IMR-90 (cell line): ENCODE measurements around the gene KLHL4. TPM values are rescaled to one million over a fixed set of nuclear protein-coding genes. Genes with fewer than 3 reads are reported as not detected.

Experiments
- ATAC-seq: fragments of 200-7000 bp; cut with Tn5 transposase; 2 replicates; pipeline ENCODE4 v1.9.1; 2020; ENCODE audit warnings: low read depth, mild to moderate bottlenecking, moderate library complexity
- BruUV-seq: library from RNA; stranded (reverse); fragments of 400-500 nt; replicated peaks from 2 replicates; lab custom pipeline; 2021; lab: Mats Ljungman, UMichigan
- CTCF ChIA-PET: fragments of 300-600 bp; formaldehyde crosslinking; extraction: SDS; loops from one replicate; lab custom pipeline; 2021; ENCODE audit warnings: antibody characterized with exemption; lab: Yijun Ruan, JAX
- POLR2A ChIA-PET: fragments of 300-600 bp; sonication (Branson Sonifier 250); formaldehyde crosslinking; loops from one replicate; lab custom pipeline; 2022; ENCODE audit warnings: antibody characterized with exemption; ENCODE audit not compliant: unreplicated experiment; lab: Charles Lee
- DNase-seq: peaks from one replicate; pipeline ENCODE4 v3.0.0; 2013
- H2AFZ ChIP-seq: replicated peaks from 2 replicates; pipeline ENCODE3; 2013; ENCODE audit warnings: low read length, mild to moderate bottlenecking; ENCODE audit not compliant: poor library complexity
- H2AK5ac ChIP-seq: 2 replicates; pipeline ENCODE4 v1.6.1; 2013; ENCODE audit warnings: low read depth, low read length, inconsistent platforms
- H2AK9ac ChIP-seq: replicated peaks from 2 replicates; pipeline ENCODE3; 2013; ENCODE audit warnings: mild to moderate bottlenecking, low read depth, low read length, moderate library complexity; ENCODE audit not compliant: poor library complexity
- H2BK120ac ChIP-seq: 2 replicates; pipeline ENCODE4 v1.6.1; 2013; ENCODE audit warnings: low read depth, low read length, inconsistent platforms
- H2BK15ac ChIP-seq: 3 replicates; pipeline ENCODE4 v1.6.1; 2013; ENCODE audit warnings: low read depth, low read length, inconsistent platforms
- H2BK20ac ChIP-seq: 2 replicates; pipeline ENCODE4 v1.6.1; 2013; ENCODE audit warnings: low read depth, mild to moderate bottlenecking, inconsistent platforms, low read length, moderate library complexity
- H2BK5ac ChIP-seq: 2 replicates; pipeline ENCODE4 v1.6.1; 2013; ENCODE audit warnings: mild to moderate bottlenecking, low read depth, low read length, inconsistent platforms; ENCODE audit not compliant: poor library complexity, severe bottlenecking
- H3K14ac ChIP-seq: replicated peaks from 2 replicates; pipeline ENCODE4 v1.6.1; 2013; ENCODE audit warnings: low read depth, low read length, inconsistent platforms
- H3K18ac ChIP-seq: 2 replicates; pipeline ENCODE4 v1.6.1; 2013; ENCODE audit warnings: low read depth, low read length, control low read depth
- H3K23ac ChIP-seq: 2 replicates; pipeline ENCODE4 v1.6.1; 2013; ENCODE audit warnings: low read depth, low read length, inconsistent platforms
- H3K27ac ChIP-seq: 2 replicates; pipeline ENCODE4 v1.5.1; 2013; ENCODE audit warnings: mild to moderate bottlenecking, control low read depth, low read length; ENCODE audit not compliant: insufficient read depth
- H3K27me3 ChIP-seq: 2 replicates; pipeline ENCODE4 v1.6.1; 2013; ENCODE audit warnings: low read length; ENCODE audit not compliant: control insufficient read depth, insufficient read depth
- H3K36me3 ChIP-seq: 2 replicates; pipeline ENCODE4 v1.6.1; 2013; ENCODE audit warnings: low read length, mixed read lengths; ENCODE audit not compliant: control insufficient read depth, insufficient read depth
- H3K4ac ChIP-seq: 2 replicates; pipeline ENCODE4 v1.6.1; 2013; ENCODE audit warnings: low read depth, low read length, inconsistent platforms
- H3K4me1 ChIP-seq: 2 replicates; pipeline ENCODE4 v1.6.1; 2013; ENCODE audit warnings: low read length, mixed read lengths; ENCODE audit not compliant: control insufficient read depth, insufficient read depth
- H3K4me2 ChIP-seq: 2 replicates; pipeline ENCODE4 v1.6.1; 2013; ENCODE audit warnings: low read depth, mild to moderate bottlenecking, control low read depth, low read length, moderate library complexity
- H3K4me3 ChIP-seq: 2 replicates; pipeline ENCODE4 v1.5.1; 2013; ENCODE audit warnings: low read depth, mild to moderate bottlenecking, control low read depth, low read length, moderate library complexity; ENCODE audit not compliant: insufficient read depth
- H3K56ac ChIP-seq: 2 replicates; pipeline ENCODE4 v1.6.1; 2013; ENCODE audit warnings: low read length, inconsistent platforms; ENCODE audit not compliant: insufficient read depth; ENCODE audit errors: extremely low read depth
- H3K79me1 ChIP-seq, 2 experiments: 2 replicates each; pipeline ENCODE4 v1.6.1; 2013; ENCODE audit warnings: low read length in 2 of 2, inconsistent platforms in 1 of 2, low read depth in 1 of 2
- H3K9ac ChIP-seq: 2 replicates; pipeline ENCODE4 v1.6.1; 2013; ENCODE audit warnings: low read depth, low read length, control low read depth
- H3K9me1 ChIP-seq: 2 replicates; pipeline ENCODE4 v1.6.1; 2013; ENCODE audit warnings: low read length, inconsistent platforms; ENCODE audit not compliant: insufficient read depth
- H3K9me3 ChIP-seq: 2 replicates; pipeline ENCODE4 v1.6.1; 2013; ENCODE audit warnings: low read length; ENCODE audit not compliant: control insufficient read depth, insufficient read depth
- H4K20me1 ChIP-seq: 2 replicates; pipeline ENCODE4 v1.6.1; 2013; ENCODE audit warnings: low read length, inconsistent platforms; ENCODE audit not compliant: insufficient read depth
- H4K5ac ChIP-seq: 2 replicates; pipeline ENCODE4 v1.6.1; 2013; ENCODE audit warnings: mild to moderate bottlenecking, low read depth, low read length, control low read depth
- H4K8ac ChIP-seq, 2 experiments: 2 replicates each; pipeline ENCODE4 v1.6.1; 2013; ENCODE audit warnings: low read depth in 2 of 2, low read length in 2 of 2, control low read depth in 1 of 2, inconsistent platforms in 1 of 2
- H4K91ac ChIP-seq: 2 replicates; pipeline ENCODE4 v1.6.1; 2013; ENCODE audit warnings: low read depth, low read length, inconsistent platforms; ENCODE audit not compliant: insufficient read depth
- BHLHE40 ChIP-seq: fragments of 150-350 bp; IDR thresholded peaks from 2 replicates; pipeline ENCODE4 v1.6.1; 2016; ENCODE audit warnings: mild to moderate bottlenecking, low read depth, low read length
- CEBPB ChIP-seq: IDR thresholded peaks from 2 replicates; pipeline ENCODE4 v1.6.1; 2012; ENCODE audit warnings: low read depth, low read length, improper control_type of control experiment
- CHD1 ChIP-seq: IDR thresholded peaks from 2 replicates; pipeline ENCODE4 v1.6.1; 2012; ENCODE audit warnings: low read depth, low read length, improper control_type of control experiment
- MAFK ChIP-seq: IDR thresholded peaks from 2 replicates; pipeline ENCODE4 v1.6.1; 2012; ENCODE audit warnings: low read depth, low read length, improper control_type of control experiment
- POLR2A ChIP-seq: IDR thresholded peaks from 2 replicates; pipeline ENCODE4 v1.6.1; 2012; ENCODE audit warnings: mild to moderate bottlenecking, low read depth, low read length
- SMC3 ChIP-seq: fragments of 150-350 bp; IDR thresholded peaks from 2 replicates; pipeline ENCODE4 v1.6.1; 2016; ENCODE audit warnings: low read depth, mild to moderate bottlenecking, antibody characterized with exemption, low read length, moderate library complexity
- WGBS, 2 experiments: methylation state at CpG; one replicate each; pipeline versions ENCODE4 v1.1.5 to v1.1.7; 2013; ENCODE audit warnings: missing lambda C conversion rate in 2 of 2; ENCODE audit not compliant: insufficient read length in 1 of 2; ENCODE audit errors: extremely low coverage in 2 of 2; 5-methylcytosine and 5-hydroxymethylcytosine counted together
- dilution Hi-C: fragments of 300-500 bp; cut with HindIII; formaldehyde crosslinking; loops from one replicate; pipeline ENCODE4 v1.14.3; 2018; ENCODE audit warnings: low sequenced_read_pairs; ENCODE audit not compliant: unreplicated experiment
- in situ Hi-C: fragments of 300-500 bp; cut with MboI; formaldehyde crosslinking; loops from 3 replicates; pipeline ENCODE4 v1.14.3; 2019; ENCODE audit warnings: low sequenced_read_pairs, inconsistent platforms, mixed read lengths
- intact Hi-C: fragments of 100-400 bp; cut with micrococcal nuclease; formaldehyde crosslinking; loops from 2 replicates; pipeline ENCODE4 v1.10.0; 2022
- polyA plus RNA-seq, 3 experiments: library from polyadenylated mRNA; depleted of rRNA; stranded (reverse); fragments of >200 nt; gene quantifications; 2 replicates each; pipeline ENCODE4 v1.2.3, GENCODE V29; 2012; ENCODE audit warnings: low replicate concordance in 1 of 3
- total RNA-seq: library from RNA; depleted of rRNA; stranded (reverse); fragments of >200 nt; gene quantifications from 2 replicates; pipeline ENCODE4 v1.2.3, GENCODE V29; 2012
- TF ChIP-seq, protein P1 (sequence below): conservative IDR thresholded peaks from 2 replicates; pipeline ENCODE4 v1.5.1; 2012; ENCODE audit warnings: mild to moderate bottlenecking, low read depth, low read length, improper control_type of control experiment
- TF ChIP-seq, protein P2 (sequence below): fragments of 150-350 bp; IDR thresholded peaks from 2 replicates; pipeline ENCODE4 v1.6.1; 2017; ENCODE audit warnings: mild to moderate bottlenecking, antibody characterized with exemption, low read length, low read depth

KLHL4 gene
- total and polyA plus RNA-seq, 2 of the 4 experiments (the other 2 are of a cell fraction) = 0.50 to 1.4 TPM

GRCh38 chrX:87616371-87616770, 98.8 kb downstream of the KLHL4 start:
- Histone ChIP-seq H2BK20ac (no peak overlapping the region), H3K56ac (no peak overlapping the region), H2BK15ac (no peak overlapping the region), H3K27ac (no peak overlapping the region), H2BK5ac (no peak overlapping the region), H4K91ac (no peak overlapping the region), H3K18ac (no peak overlapping the region), H3K14ac (no peak overlapping the region), H3K4me2 (no peak overlapping the region), H2AK5ac (no peak overlapping the region), H4K20me1 (no peaks in the 10 kb centered on the region), H2AK9ac (no peak overlapping the region), H3K4me3 (no peak overlapping the region), H2BK120ac (no peak overlapping the region), H3K9me3 (no peaks in the 10 kb centered on the region), H3K79me1 (no peaks in the 10 kb centered on the region), H3K9me1 (no peaks in the 10 kb centered on the region), H3K9ac (no peak overlapping the region), H4K8ac (no peak overlapping the region), H4K5ac (no peak overlapping the region), H3K23ac (no peak overlapping the region), H3K36me3 (no peaks in the 10 kb centered on the region), H3K27me3 (no peaks in the 10 kb centered on the region), H3K4me1 (no peaks in the 10 kb centered on the region), H3K4ac (no peak overlapping the region), H2AFZ (no peak overlapping the region)
- DNase-seq = no peak
- in situ Hi-C loops (no loop called here), dilution Hi-C loops (no loop called here), intact Hi-C loops (no loop called here)
- TF ChIP-seq SMC3 (no peak), CEBPB (no peak), CHD1 (no peak), MAFK (no peak), POLR2A (no peak), BHLHE40 (no peak)
- TF ChIP-seq, protein P1, sequence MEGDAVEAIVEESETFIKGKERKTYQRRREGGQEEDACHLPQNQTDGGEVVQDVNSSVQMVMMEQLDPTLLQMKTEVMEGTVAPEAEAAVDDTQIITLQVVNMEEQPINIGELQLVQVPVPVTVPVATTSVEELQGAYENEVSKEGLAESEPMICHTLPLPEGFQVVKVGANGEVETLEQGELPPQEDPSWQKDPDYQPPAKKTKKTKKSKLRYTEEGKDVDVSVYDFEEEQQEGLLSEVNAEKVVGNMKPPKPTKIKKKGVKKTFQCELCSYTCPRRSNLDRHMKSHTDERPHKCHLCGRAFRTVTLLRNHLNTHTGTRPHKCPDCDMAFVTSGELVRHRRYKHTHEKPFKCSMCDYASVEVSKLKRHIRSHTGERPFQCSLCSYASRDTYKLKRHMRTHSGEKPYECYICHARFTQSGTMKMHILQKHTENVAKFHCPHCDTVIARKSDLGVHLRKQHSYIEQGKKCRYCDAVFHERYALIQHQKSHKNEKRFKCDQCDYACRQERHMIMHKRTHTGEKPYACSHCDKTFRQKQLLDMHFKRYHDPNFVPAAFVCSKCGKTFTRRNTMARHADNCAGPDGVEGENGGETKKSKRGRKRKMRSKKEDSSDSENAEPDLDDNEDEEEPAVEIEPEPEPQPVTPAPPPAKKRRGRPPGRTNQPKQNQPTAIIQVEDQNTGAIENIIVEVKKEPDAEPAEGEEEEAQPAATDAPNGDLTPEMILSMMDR = no peak
- TF ChIP-seq, protein P2, sequence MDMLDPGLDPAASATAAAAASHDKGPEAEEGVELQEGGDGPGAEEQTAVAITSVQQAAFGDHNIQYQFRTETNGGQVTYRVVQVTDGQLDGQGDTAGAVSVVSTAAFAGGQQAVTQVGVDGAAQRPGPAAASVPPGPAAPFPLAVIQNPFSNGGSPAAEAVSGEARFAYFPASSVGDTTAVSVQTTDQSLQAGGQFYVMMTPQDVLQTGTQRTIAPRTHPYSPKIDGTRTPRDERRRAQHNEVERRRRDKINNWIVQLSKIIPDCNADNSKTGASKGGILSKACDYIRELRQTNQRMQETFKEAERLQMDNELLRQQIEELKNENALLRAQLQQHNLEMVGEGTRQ = no peak
- WGBS, 2 experiments = no CpG with 5 or more reads among the region's 2 CpGs
- BruUV-seq = no TSS peak
- POLR2A ChIA-PET = no interaction called here
- CTCF ChIA-PET = no interaction called here
- ATAC-seq = no peak
